Right lobe of liver (tissue), 6 donors: ENCODE results near the gene HTRA2. TPM values are rescaled to one million over a fixed set of nuclear protein-coding genes. Genes with fewer than 3 reads are reported as not detected.

Source experiments
- ATAC-seq, 4 donors: fragments of 200-7000 bp; cut with Tn5 transposase; one replicate each; pipeline ENCODE4 v1.9.1; 2020; ENCODE audit warnings: mild to moderate bottlenecking in 4 of 4, moderate library complexity in 4 of 4
- DNase-seq, 3 donors: peaks; one replicate each; pipeline ENCODE4 v3.0.0-alpha.2; 2020
- H3K27ac ChIP-seq, 3 donors: fragments of 200-600 bp; one replicate each; pipeline ENCODE4 v1.8.0; 2022
- H3K27me3 ChIP-seq, 2 donors: fragments of 200-600 bp; one replicate each; pipeline ENCODE4 v1.8.0; 2022
- H3K36me3 ChIP-seq, 4 donors: fragments of 200-600 bp; sonication (generic) in 1 of 4; one replicate each; pipeline versions ENCODE4 v1.5.1 to v1.8.0; 2017 to 2022; ENCODE audit warnings: control low read depth in 1 of 4
- H3K4me1 ChIP-seq, 4 donors: fragments of 200-600 bp; sonication (generic) in 1 of 4; one replicate each; pipeline versions ENCODE4 v1.5.1 to v1.8.0; 2017 to 2022; ENCODE audit warnings: control low read depth in 1 of 4
- H3K4me3 ChIP-seq, 3 donors: fragments of 200-600 bp; one replicate each; pipeline ENCODE4 v1.8.0; 2022
- H3K9me3 ChIP-seq, 4 donors: fragments of 200-600 bp; sonication (generic) in 1 of 4; one replicate each; pipeline versions ENCODE4 v1.5.1 to v1.8.0; 2017 to 2022; ENCODE audit warnings: control low read depth in 1 of 4
- CTCF ChIP-seq, 4 donors: fragments of 200-600 bp in 3 of 4; fragments of 450-650 bp in 1 of 4; IDR thresholded peaks; one replicate each; pipeline versions ENCODE4 v1.5.1 to v1.8.0; 2016 to 2022; ENCODE audit warnings: antibody characterized with exemption in 4 of 4, mild to moderate bottlenecking in 2 of 4
- POLR2A ChIP-seq: fragments of 450-650 bp; IDR thresholded peaks from one replicate; pipeline ENCODE4 v1.6.1; 2017; ENCODE audit warnings: antibody characterized with exemption, mild to moderate bottlenecking
- WGBS: methylation state at CpG from one replicate; pipeline ENCODE4 v1.1.6; 2018; ENCODE audit warnings: low coverage, low lambda C conversion rate; ENCODE audit not compliant: insufficient coverage; ENCODE audit errors: missing lambda C conversion rate; 5-methylcytosine and 5-hydroxymethylcytosine counted together
- intact Hi-C, 2 donors: fragments of 100-400 bp; cut with DNase I; formaldehyde crosslinking; loops; one replicate each; pipeline versions ENCODE4 v1.11.2 to v1.14.1; 2022
- total RNA-seq, 6 experiments: library from RNA; depleted of rRNA in 2 of 6; stranded (reverse); fragments of >200 nt in 2 of 6; fragmentation: NEBNext Ultra II Directional in 3 of 6; extraction: Animal tissue kit (Norgen Biotek cat#: 25700) in 3 of 6; gene quantifications; one replicate each; pipeline versions ENCODE4 v1.1.0 to v1.2.4, GENCODE V29; 2016 to 2023
- donor health status: DM: no; HTN: yes; CAD: no.
- donor health status: DM: no; HTN: no; CAD: no.
- donor health status: DM: no; HTN: no; CAD: no.
- donor health status: DM: no; HTN: yes; CAD: no.
- donor health status: DM: no; HTN: yes; CAD: no.

The HTRA2 gene
- total RNA-seq, 6 experiments from 2014 or later: 12.3 to 20.3 (median 15.2) TPM

- Histone ChIP-seq H3K27ac (no peak overlapping the region), H3K36me3 (no peaks in the 10 kb centered on the region), H3K4me3 (no peak overlapping the region), H3K4me1 (no peaks in the 10 kb centered on the region), H3K9me3 (no peaks in the 10 kb centered on the region), H3K27me3 (no peaks in the 10 kb centered on the region)
- WGBS: 89% methylated on average over 1 of the region's 1 CpG
- ATAC-seq (no peak), DNase-seq (no peak)
- TF ChIP-seq CTCF (IDR thresholded peaks at IDR 0.05): no peak
- TF ChIP-seq POLR2A: no peak
- intact Hi-C loops: no loop called here
Observed at GRCh38 chr2:74542978-74543377, 13.2 kb downstream of the HTRA2 start.

- Histone ChIP-seq H3K4me3 (no peak overlapping the region), H3K27me3 (no peaks in the 10 kb centered on the region), H3K27ac (no peak overlapping the region), H3K36me3 (no peaks in the 10 kb centered on the region), H3K9me3 (no peaks in the 10 kb centered on the region), H3K4me1 (peaks cover 0 to 9% (median 3%) of the 10 kb centered on the region in 4 donors)
- ATAC-seq (peak in 1 of 4 donors; percentile 25), DNase-seq (no peak)
- TF ChIP-seq POLR2A: no peak
- TF ChIP-seq CTCF (IDR thresholded peaks at IDR 0.05): peak in 3 of 4 donors; percentile 13 to 28 (median 22)
- WGBS: 58% methylated on average over 3 of the region's 3 CpGs
- intact Hi-C loops: no loop called here
Observed at GRCh38 chr2:74544634-74545033, 14.9 kb downstream of the HTRA2 start.

- no peak for TF ChIP-seq CTCF (IDR thresholded peaks at IDR 0.05)
- TF ChIP-seq POLR2A: no peak
- no peaks in the 10 kb centered on the region for H3K9me3 ChIP-seq
- 61% methylated on average over 3 of the region's 3 CpGs for WGBS
- H3K27me3 ChIP-seq: no peaks in the 10 kb centered on the region
- DNase-seq (no peak), ATAC-seq (no peak)
- no peaks in the 10 kb centered on the region for H3K36me3 ChIP-seq
- no peak overlapping the region for H3K27ac ChIP-seq
- intact Hi-C loops: no loop called here
- H3K4me1 ChIP-seq: peaks cover 0 to 9% (median 3%) of the 10 kb centered on the region in 4 donors
- H3K4me3 ChIP-seq: no peak overlapping the region
Observed at GRCh38 chr2:74546004-74546403, 16.3 kb downstream of the HTRA2 start.

- H3K36me3 ChIP-seq: no peaks in the 10 kb centered on the region
- 16% methylated on average over 15 of the region's 26 CpGs for WGBS
- H3K4me3 ChIP-seq: peak overlapping the region; percentile 52 to 56 (median 54)
- no peak for DNase-seq
- TF ChIP-seq CTCF (IDR thresholded peaks at IDR 0.05) (no peak), POLR2A (no peak)
- ATAC-seq: no peak
- no peaks in the 10 kb centered on the region for H3K9me3 ChIP-seq
- H3K27ac ChIP-seq: no peak overlapping the region
- H3K4me1 ChIP-seq: peaks cover 0 to 9% (median 3%) of the 10 kb centered on the region in 4 donors
- intact Hi-C loops: no loop called here
- no peaks in the 10 kb centered on the region for H3K27me3 ChIP-seq
Observed at GRCh38 chr2:74548285-74548899, 18.7 kb downstream of the HTRA2 start.
